GM23248 (cell line): ENCODE data around the gene CPEB3. TPM values are rescaled to one million over a fixed set of nuclear protein-coding genes. Genes with fewer than 3 reads are reported as not detected.

Source experiments
- DNase-seq: peaks from one replicate; pipeline ENCODE4 v3.0.0-alpha.2; 2015
- H2AFZ ChIP-seq: fragments of 200-600 bp; sonication (generic); 2 replicates; pipeline ENCODE4 v1.6.1; 2016; ENCODE audit warnings: antibody characterized with exemption
- H3F3A ChIP-seq: fragments of 200-600 bp; sonication (generic); 2 replicates; pipeline ENCODE4 v1.6.1; 2016; ENCODE audit warnings: mild to moderate bottlenecking, antibody characterized with exemption, mixed run types; ENCODE audit not compliant: insufficient read depth
- H3K27ac ChIP-seq: fragments of 200-600 bp; sonication (generic); 2 replicates; pipeline ENCODE4 v1.5.1; 2016; ENCODE audit warnings: mild to moderate bottlenecking
- H3K27me3 ChIP-seq: fragments of 200-600 bp; sonication (generic); replicated peaks from 2 replicates; pipeline ENCODE4 v1.6.1; 2016; ENCODE audit warnings: mild to moderate bottlenecking; ENCODE audit not compliant: insufficient read depth
- H3K36me3 ChIP-seq: fragments of 200-600 bp; sonication (generic); 2 replicates; pipeline ENCODE4 v1.6.1; 2016; ENCODE audit warnings: low read depth, mild to moderate bottlenecking
- H3K4me1 ChIP-seq: fragments of 200-600 bp; sonication (generic); 2 replicates; pipeline ENCODE4 v1.6.1; 2016; ENCODE audit warnings: mild to moderate bottlenecking; ENCODE audit not compliant: insufficient read depth
- H3K4me2 ChIP-seq: fragments of 200-600 bp; sonication (generic); one replicate; pipeline ENCODE4 v1.6.1; 2016; ENCODE audit warnings: mild to moderate bottlenecking; ENCODE audit not compliant: unreplicated experiment
- H3K4me3 ChIP-seq: fragments of 200-600 bp; sonication (generic); 2 replicates; pipeline ENCODE4 v1.5.1; 2016; ENCODE audit warnings: mild to moderate bottlenecking
- H3K79me2 ChIP-seq: fragments of 200-600 bp; sonication (generic); 2 replicates; pipeline ENCODE4 v1.6.1; 2016; ENCODE audit warnings: mild to moderate bottlenecking; ENCODE audit not compliant: insufficient read depth
- H3K9ac ChIP-seq: fragments of 200-600 bp; sonication (generic); 2 replicates; pipeline ENCODE4 v1.6.1; 2016; ENCODE audit warnings: mild to moderate bottlenecking
- H3K9me2 ChIP-seq: fragments of 200-600 bp; sonication (generic); 2 replicates; pipeline ENCODE4 v1.6.1; 2016; ENCODE audit warnings: mixed run types, mild to moderate bottlenecking, moderate library complexity; ENCODE audit not compliant: insufficient read depth
- H3K9me3 ChIP-seq: fragments of 200-600 bp; sonication (generic); one replicate; pipeline ENCODE4 v1.6.1; 2017; ENCODE audit warnings: low read depth
- H4K20me1 ChIP-seq: fragments of 200-600 bp; sonication (generic); 2 replicates; pipeline ENCODE4 v1.6.0; 2016; ENCODE audit not compliant: insufficient read depth
- EZH2 ChIP-seq: fragments of 200-600 bp; sonication (generic); IDR thresholded peaks from 2 replicates; pipeline ENCODE4 v1.6.1; 2018; ENCODE audit warnings: antibody characterized with exemption, mild to moderate bottlenecking; ENCODE audit not compliant: insufficient read depth, poor library complexity, severe bottlenecking
- EZH2phosphoT487 ChIP-seq: fragments of 200-600 bp; sonication (generic); IDR thresholded peaks from 2 replicates; pipeline ENCODE4 v1.6.1; 2018; ENCODE audit warnings: antibody characterized with exemption, moderate library complexity, mild to moderate bottlenecking, low read depth; ENCODE audit not compliant: insufficient read depth
- WGBS, 2 experiments: methylation state at CpG; one replicate each; pipeline ENCODE4 v1.1.6; 2015 to 2017; ENCODE audit warnings: low lambda C conversion rate in 2 of 2, low coverage in 1 of 2; ENCODE audit errors: missing lambda C conversion rate in 2 of 2; 5-methylcytosine and 5-hydroxymethylcytosine counted together
- in situ Hi-C: fragments of 300-500 bp; cut with MboI; formaldehyde crosslinking; loops from 2 replicates; pipeline ENCODE4 v1.15.0; 2020
- polyA plus RNA-seq: library from polyadenylated mRNA; unstranded; fragments of >200 nt; fragmentation: Nextera tagmentation; extraction: Ambion mirVana; gene quantifications from 2 replicates; pipeline ENCODE4 v1.2.1, GENCODE V29; 2016
- total RNA-seq: library from RNA; depleted of rRNA; stranded (reverse); fragments of >200 nt; shearing (Covaris generic); gene quantifications from 2 replicates; pipeline ENCODE4 v1.2.3, GENCODE V29; 2014

CPEB3 gene
- total and polyA plus RNA-seq, 2 experiments from 2014 or later: 0.60 to 1.1 TPM

- no peaks in the 10 kb centered on the region for H3K9me3 ChIP-seq
- no peaks in the 10 kb centered on the region for H3K79me2 ChIP-seq
- H3F3A ChIP-seq: no peaks in the 10 kb centered on the region
- no peaks in the 10 kb centered on the region for H3K27me3 ChIP-seq
- no peak overlapping the region for H3K4me2 ChIP-seq
- no peaks in the 10 kb centered on the region for H4K20me1 ChIP-seq
- H2AFZ ChIP-seq: no peak overlapping the region
- 96 to 97% methylated on average over 3 of the region's 3 CpGs for WGBS, 2 experiments
- no peak overlapping the region for H3K4me3 ChIP-seq
- no peak overlapping the region for H3K27ac ChIP-seq
- H3K9ac ChIP-seq: no peak overlapping the region
- no peak for DNase-seq
- TF ChIP-seq EZH2phosphoT487: no peak
- no peak for TF ChIP-seq EZH2
- H3K4me1 ChIP-seq: no peaks in the 10 kb centered on the region
- H3K36me3 ChIP-seq: no peaks in the 10 kb centered on the region
- no peaks in the 10 kb centered on the region for H3K9me2 ChIP-seq
- in situ Hi-C loops: no loop called here
Observed at GRCh38 chr10:92184977-92185376, 105.9 kb downstream of the CPEB3 start.

GRCh38 chr10:92183199-92183598, 107.7 kb downstream of the CPEB3 start:
- WGBS, 2 experiments: 74 to 76% methylated on average over 4 of the region's 4 CpGs
- TF ChIP-seq EZH2 (no peak), EZH2phosphoT487 (no peak)
- no peaks in the 10 kb centered on the region for H3K9me2 ChIP-seq
- H3F3A ChIP-seq: no peaks in the 10 kb centered on the region
- no peak overlapping the region for H3K9ac ChIP-seq
- no peaks in the 10 kb centered on the region for H3K79me2 ChIP-seq
- no peaks in the 10 kb centered on the region for H3K27me3 ChIP-seq
- no peak overlapping the region for H2AFZ ChIP-seq
- in situ Hi-C loops: no loop called here
- DNase-seq: no peak
- no peaks in the 10 kb centered on the region for H3K4me1 ChIP-seq
- no peak overlapping the region for H3K27ac ChIP-seq
- no peaks in the 10 kb centered on the region for H4K20me1 ChIP-seq
- no peaks in the 10 kb centered on the region for H3K36me3 ChIP-seq
- no peak overlapping the region for H3K4me2 ChIP-seq
- H3K4me3 ChIP-seq: no peak overlapping the region
- H3K9me3 ChIP-seq: no peaks in the 10 kb centered on the region

GRCh38 chr10:92181575-92181974, 109.3 kb downstream of the CPEB3 start:
- Histone ChIP-seq H3K9ac (no peak overlapping the region), H3K4me1 (no peaks in the 10 kb centered on the region), H3K9me2 (no peaks in the 10 kb centered on the region), H3K79me2 (no peaks in the 10 kb centered on the region), H3K27me3 (no peaks in the 10 kb centered on the region), H3K27ac (no peak overlapping the region), H3K36me3 (no peaks in the 10 kb centered on the region), H3K4me3 (no peak overlapping the region), H3F3A (no peaks in the 10 kb centered on the region), H2AFZ (no peak overlapping the region), H3K4me2 (no peak overlapping the region), H4K20me1 (no peaks in the 10 kb centered on the region), H3K9me3 (no peaks in the 10 kb centered on the region)
- DNase-seq: peak; percentile 7
- WGBS, 2 experiments: 39 to 47% methylated on average over 2 of the region's 2 CpGs
- TF ChIP-seq EZH2 (no peak), EZH2phosphoT487 (no peak)
- in situ Hi-C loops: no loop called here

- no peaks in the 10 kb centered on the region for H3F3A ChIP-seq
- no peaks in the 10 kb centered on the region for H4K20me1 ChIP-seq
- TF ChIP-seq EZH2 (no peak), EZH2phosphoT487 (no peak)
- no peak overlapping the region for H3K4me2 ChIP-seq
- H3K27ac ChIP-seq: no peak overlapping the region
- no peaks in the 10 kb centered on the region for H3K9me3 ChIP-seq
- no peaks in the 10 kb centered on the region for H3K27me3 ChIP-seq
- H3K36me3 ChIP-seq: no peaks in the 10 kb centered on the region
- no peaks in the 10 kb centered on the region for H3K79me2 ChIP-seq
- WGBS, 2 experiments: 5 to 14% methylated on average over 1 of the region's 1 CpG
- no peaks in the 10 kb centered on the region for H3K4me1 ChIP-seq
- DNase-seq: no peak
- in situ Hi-C loops: no loop called here
- no peaks in the 10 kb centered on the region for H3K9me2 ChIP-seq
- no peak overlapping the region for H3K4me3 ChIP-seq
- no peak overlapping the region for H3K9ac ChIP-seq
- no peak overlapping the region for H2AFZ ChIP-seq
Observed at GRCh38 chr10:92180399-92180798, 110.5 kb downstream of the CPEB3 start.

- no peak for DNase-seq
- Histone ChIP-seq H2AFZ (no peak overlapping the region), H3K36me3 (no peaks in the 10 kb centered on the region), H3K27ac (no peak overlapping the region), H3K79me2 (no peaks in the 10 kb centered on the region), H3K4me1 (no peaks in the 10 kb centered on the region), H3K27me3 (no peaks in the 10 kb centered on the region), H3F3A (no peaks in the 10 kb centered on the region), H3K9ac (no peak overlapping the region), H3K4me3 (no peak overlapping the region), H3K4me2 (no peak overlapping the region), H4K20me1 (no peaks in the 10 kb centered on the region), H3K9me2 (no peaks in the 10 kb centered on the region), H3K9me3 (no peaks in the 10 kb centered on the region)
- TF ChIP-seq EZH2 (no peak), EZH2phosphoT487 (no peak)
- WGBS, 2 experiments: 100% methylated on average over 1 of the region's 1 CpG
- in situ Hi-C loops: no loop called here
Observed at GRCh38 chr10:92177546-92177945, 113.3 kb downstream of the CPEB3 start.
